Common myeloid progenitor, CD34-positive (primary cell): ENCODE results near the gene LHX5.

Source experiments
- CTCF ChIA-PET: fragments of 350-600 bp; sonication (Branson Sonifier 250); formaldehyde crosslinking; loops from one replicate; lab custom pipeline; 2021; ENCODE audit warnings: antibody characterized with exemption; lab: Charles Lee
- POLR2A ChIA-PET: fragments of 350-600 bp; sonication (Branson Sonifier 250); formaldehyde crosslinking; loops from one replicate; lab custom pipeline; 2021; ENCODE audit warnings: antibody characterized with exemption; lab: Charles Lee
- DNase-seq, 3 donors: peaks; one replicate each; pipeline versions ENCODE4 v3.0.0 to v3.0.0-alpha.2; 2013
- H3K27ac ChIP-seq, 2 experiments: 1 replicate in 1 of 2; 2 replicates in 1 of 2; pipeline ENCODE4 v1.7.0; 2013; ENCODE audit warnings: inconsistent platforms in 2 of 2, low read length in 2 of 2, mild to moderate bottlenecking in 2 of 2, low read depth in 1 of 2, moderate library complexity in 1 of 2; ENCODE audit not compliant: severe bottlenecking in 2 of 2, insufficient read depth in 1 of 2, poor library complexity in 1 of 2
- H3K27me3 ChIP-seq, 5 experiments: replicated peaks in 2 of 5; 1 replicate in 3 of 5; 2 replicates in 2 of 5; pipeline versions ENCODE4 v1.6.1 to v1.7.0; 2013; ENCODE audit warnings: low read length in 4 of 5, mild to moderate bottlenecking in 2 of 5, moderate library complexity in 2 of 5, inconsistent platforms in 1 of 5; ENCODE audit not compliant: insufficient read depth in 5 of 5, control insufficient read depth in 4 of 5
- H3K36me3 ChIP-seq, 4 experiments: 1 replicate in 2 of 4; 2 replicates in 2 of 4; pipeline versions ENCODE4 v1.6.1 to v1.7.0; 2013; ENCODE audit warnings: low read length in 3 of 4, control low read depth in 1 of 4, mild to moderate bottlenecking in 1 of 4; ENCODE audit not compliant: control insufficient read depth in 4 of 4, insufficient read depth in 4 of 4
- H3K4me1 ChIP-seq, 4 experiments: 1 replicate in 3 of 4; 2 replicates in 1 of 4; pipeline versions ENCODE4 v1.6.1 to v1.7.1; 2013; ENCODE audit warnings: low read length in 3 of 4, mild to moderate bottlenecking in 3 of 4, control low read depth in 1 of 4, inconsistent platforms in 1 of 4, moderate library complexity in 1 of 4; ENCODE audit not compliant: control insufficient read depth in 4 of 4, insufficient read depth in 4 of 4; ENCODE audit errors: control extremely low read depth in 1 of 4
- H3K4me3 ChIP-seq, 7 experiments: 1 replicate in 4 of 7; 2 replicates in 3 of 7; pipeline versions ENCODE4 v1.5.1 to v1.7.0; 2013; ENCODE audit warnings: mild to moderate bottlenecking in 7 of 7, low read length in 6 of 7, moderate library complexity in 6 of 7, inconsistent platforms in 2 of 7, low read depth in 2 of 7, control low read depth in 1 of 7; ENCODE audit not compliant: insufficient read depth in 4 of 7, control insufficient read depth in 1 of 7; ENCODE audit errors: extremely low read depth in 1 of 7
- H3K9me3 ChIP-seq, 5 experiments: 1 replicate in 4 of 5; 2 replicates in 1 of 5; pipeline versions ENCODE4 v1.6.1 to v1.7.1; 2013; ENCODE audit warnings: low read length in 4 of 5, mild to moderate bottlenecking in 2 of 5, inconsistent platforms in 1 of 5, low read depth in 1 of 5, moderate library complexity in 1 of 5; ENCODE audit not compliant: control insufficient read depth in 4 of 5, insufficient read depth in 2 of 5; ENCODE audit errors: control extremely low read depth in 1 of 5
- WGBS: methylation state at CpG from one replicate; pipeline ENCODE4 v1.1.5; 2013; ENCODE audit not compliant: insufficient coverage; 5-methylcytosine and 5-hydroxymethylcytosine counted together

LHX5 gene

GRCh38 chr12:113464852-113465719 lies 6.6 kb downstream of the LHX5 start:
- H3K36me3 ChIP-seq = no peaks in the 10 kb centered on the region
- H3K4me1 ChIP-seq = peaks cover 0 to 51% (median 26%) of the 10 kb centered on the region in 4 experiments
- WGBS = 3% methylated on average over 53 of the region's 64 CpGs
- H3K27me3 ChIP-seq = peaks cover 9 to 98% (median 53%) of the 10 kb centered on the region in 5 experiments
- no peaks in the 10 kb centered on the region for H3K9me3 ChIP-seq
- CTCF ChIA-PET = interaction anchor here (0.8 kb wide), 1 partner anchor 25 kb away, joined by 3 read pairs; no protein-coding TSS in a partner anchor
- no peak for DNase-seq
- no peak overlapping the region for H3K27ac ChIP-seq
- POLR2A ChIA-PET = no interaction called here
- peak overlapping the region in 2 of 7 experiments; percentile 19 to 24 for H3K4me3 ChIP-seq

- H3K27me3 ChIP-seq = peaks cover 8 to 98% (median 46%) of the 10 kb centered on the region in 5 experiments
- H3K4me3 ChIP-seq = peak overlapping the region in 2 of 7 experiments; percentile 19 to 24
- ChIA-PET POLR2A (no interaction called here), CTCF (no interaction called here)
- no peaks in the 10 kb centered on the region for H3K36me3 ChIP-seq
- H3K4me1 ChIP-seq = peaks cover 0 to 51% (median 26%) of the 10 kb centered on the region in 4 experiments
- no peak overlapping the region for H3K27ac ChIP-seq
- 3% methylated on average over 15 of the region's 16 CpGs for WGBS
- no peaks in the 10 kb centered on the region for H3K9me3 ChIP-seq
- DNase-seq = no peak
These were observed 7.3 kb downstream of the LHX5 start for GRCh38 chr12:113464452-113464775.

GRCh38 chr12:113463746-113464451 lies 7.8 kb downstream of the LHX5 start:
- no peak for DNase-seq
- Histone ChIP-seq H3K4me3 (peak overlapping the region in 3 of 7 experiments; percentile 16 to 45 (median 19)), H3K27ac (no peak overlapping the region), H3K4me1 (peaks cover 0 to 51% (median 26%) of the 10 kb centered on the region in 4 experiments), H3K36me3 (no peaks in the 10 kb centered on the region), H3K27me3 (peaks cover 12 to 98% (median 46%) of the 10 kb centered on the region in 5 experiments), H3K9me3 (no peaks in the 10 kb centered on the region)
- CTCF ChIA-PET = no interaction called here
- POLR2A ChIA-PET = no interaction called here
- WGBS = 2% methylated on average over 56 of the region's 57 CpGs

GRCh38 chr12:113462998-113463745 lies 8.5 kb downstream of the LHX5 start:
- 2% methylated on average over 79 of the region's 91 CpGs for WGBS
- Histone ChIP-seq H3K36me3 (no peaks in the 10 kb centered on the region), H3K4me1 (peaks cover 0 to 49% (median 26%) of the 10 kb centered on the region in 4 experiments), H3K4me3 (peak overlapping the region in 3 of 7 experiments; percentile 16 to 45 (median 43)), H3K27ac (no peak overlapping the region), H3K9me3 (no peaks in the 10 kb centered on the region), H3K27me3 (peaks cover 12 to 98% (median 42%) of the 10 kb centered on the region in 5 experiments)
- POLR2A ChIA-PET = no interaction called here
- no peak for DNase-seq
- CTCF ChIA-PET = interaction anchor here (0.7 to 2.2 kb wide), 4 partner anchors 10 to 23 kb away, joined by 3 to 7 read pairs (median 4); no protein-coding TSS in a partner anchor

GRCh38 chr12:113462117-113462774 lies 9.4 kb downstream of the LHX5 start:
- Histone ChIP-seq H3K4me1 (peaks cover 0 to 39% (median 19%) of the 10 kb centered on the region in 4 experiments), H3K36me3 (no peaks in the 10 kb centered on the region), H3K27ac (no peak overlapping the region), H3K4me3 (peak overlapping the region in 6 of 7 experiments; percentile 10 to 56 (median 18)), H3K9me3 (no peaks in the 10 kb centered on the region), H3K27me3 (peaks cover 18 to 98% (median 36%) of the 10 kb centered on the region in 5 experiments)
- peak; percentile 60 to 71 (median 66) for DNase-seq
- CTCF ChIA-PET = interaction anchor here (1.0 to 2.2 kb wide), 8 partner anchors 9 to 305 kb away, joined by 3 to 7 read pairs (median 4); partner anchors contain the start of gene LHX5
- WGBS = 3% methylated on average over 22 of the region's 25 CpGs
- POLR2A ChIA-PET = no interaction called here

GRCh38 chr12:113461666-113462065 lies 10.0 kb downstream of the LHX5 start:
- peaks cover 18 to 96% (median 30%) of the 10 kb centered on the region in 5 experiments for H3K27me3 ChIP-seq
- peaks cover 0 to 35% (median 19%) of the 10 kb centered on the region in 4 experiments for H3K4me1 ChIP-seq
- no peaks in the 10 kb centered on the region for H3K9me3 ChIP-seq
- DNase-seq = peak; percentile 32 to 53 (median 49)
- WGBS = 33% methylated on average over 3 of the region's 5 CpGs
- CTCF ChIA-PET = interaction anchor here (1.0 to 2.2 kb wide), 9 partner anchors 8 to 448 kb away, joined by 3 to 7 read pairs (median 4); partner anchors contain the start of gene LHX5
- no peak overlapping the region for H3K27ac ChIP-seq
- no peak overlapping the region for H3K4me3 ChIP-seq
- POLR2A ChIA-PET = no interaction called here
- H3K36me3 ChIP-seq = no peaks in the 10 kb centered on the region
